Suprapubic skin (tissue), 4 donors: Measurements from ENCODE around the gene LRP8.

Experiments used
- EP300 ChIP-seq: sonication (generic); formaldehyde crosslinking; IDR thresholded peaks from one replicate; pipeline ENCODE4 v1.6.1; 2017; ENCODE audit warnings: antibody characterized with exemption
- POLR2A ChIP-seq, 2 donors: fragments of 450-650 bp; IDR thresholded peaks; one replicate each; pipeline ENCODE4 v1.6.1; 2017; ENCODE audit warnings: antibody characterized with exemption in 2 of 2, mild to moderate bottlenecking in 2 of 2, moderate library complexity in 2 of 2
- POLR2AphosphoS5 ChIP-seq, 3 donors: sonication (generic); formaldehyde crosslinking; IDR thresholded peaks; one replicate each; pipeline ENCODE4 v1.6.1; 2017; ENCODE audit warnings: antibody characterized with exemption in 3 of 3
- TF ChIP-seq, protein P1 (sequence below), 2 donors: fragments of 200-600 bp in 1 of 2; fragments of 450-650 bp in 1 of 2; sonication (generic) in 1 of 2; IDR thresholded peaks; one replicate each; pipeline ENCODE4 v1.5.1; 2016 to 2019; ENCODE audit warnings: antibody characterized with exemption in 2 of 2, mild to moderate bottlenecking in 1 of 2, moderate library complexity in 1 of 2

DNA sequence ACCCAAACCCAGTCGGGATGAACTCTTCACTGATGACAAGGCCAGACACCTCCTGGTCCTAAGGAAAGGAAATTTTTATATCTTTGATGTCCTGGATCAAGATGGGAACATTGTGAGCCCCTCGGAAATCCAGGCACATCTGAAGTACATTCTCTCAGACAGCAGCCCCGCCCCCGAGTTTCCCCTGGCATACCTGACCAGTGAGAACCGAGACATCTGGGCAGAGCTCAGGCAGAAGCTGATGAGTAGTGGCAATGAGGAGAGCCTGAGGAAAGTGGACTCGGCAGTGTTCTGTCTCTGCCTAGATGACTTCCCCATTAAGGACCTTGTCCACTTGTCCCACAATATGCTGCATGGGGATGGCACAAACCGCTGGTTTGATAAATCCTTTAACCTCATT lies 117.5 kb downstream of the LRP8 start:
- TF ChIP-seq EP300 (no peak), POLR2AphosphoS5 (IDR thresholded peaks at IDR 0.05) (no peak), POLR2A (IDR thresholded peaks at IDR 0.05) (no peak)
- TF ChIP-seq, protein P1, sequence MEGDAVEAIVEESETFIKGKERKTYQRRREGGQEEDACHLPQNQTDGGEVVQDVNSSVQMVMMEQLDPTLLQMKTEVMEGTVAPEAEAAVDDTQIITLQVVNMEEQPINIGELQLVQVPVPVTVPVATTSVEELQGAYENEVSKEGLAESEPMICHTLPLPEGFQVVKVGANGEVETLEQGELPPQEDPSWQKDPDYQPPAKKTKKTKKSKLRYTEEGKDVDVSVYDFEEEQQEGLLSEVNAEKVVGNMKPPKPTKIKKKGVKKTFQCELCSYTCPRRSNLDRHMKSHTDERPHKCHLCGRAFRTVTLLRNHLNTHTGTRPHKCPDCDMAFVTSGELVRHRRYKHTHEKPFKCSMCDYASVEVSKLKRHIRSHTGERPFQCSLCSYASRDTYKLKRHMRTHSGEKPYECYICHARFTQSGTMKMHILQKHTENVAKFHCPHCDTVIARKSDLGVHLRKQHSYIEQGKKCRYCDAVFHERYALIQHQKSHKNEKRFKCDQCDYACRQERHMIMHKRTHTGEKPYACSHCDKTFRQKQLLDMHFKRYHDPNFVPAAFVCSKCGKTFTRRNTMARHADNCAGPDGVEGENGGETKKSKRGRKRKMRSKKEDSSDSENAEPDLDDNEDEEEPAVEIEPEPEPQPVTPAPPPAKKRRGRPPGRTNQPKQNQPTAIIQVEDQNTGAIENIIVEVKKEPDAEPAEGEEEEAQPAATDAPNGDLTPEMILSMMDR (IDR thresholded peaks at IDR 0.05) = no peak
